HepG2 (cell line): Measurements from ENCODE around the gene MXRA7. TPM values are rescaled to one million over a fixed set of nuclear protein-coding genes. Genes with fewer than 3 reads are reported as not detected.

Source experiments
- ATAC-seq: fragments of 200-7000 bp; cut with Tn5 transposase; 3 replicates; pipeline ENCODE4 v1.9.1; 2020; ENCODE audit warnings: mild to moderate bottlenecking, moderate library complexity
- BruUV-seq: library from RNA; stranded (reverse); fragments of 400-500 nt; replicated peaks from 2 replicates; lab custom pipeline; 2021; lab: Mats Ljungman, UMichigan
- CTCF ChIA-PET: fragments of 300-600 bp; formaldehyde crosslinking; extraction: SDS; loops from one replicate; lab custom pipeline; 2021; ENCODE audit warnings: low total read pairs, inconsistent platforms, low intra/inter-chr PET ratio; lab: Yijun Ruan, JAX
- POLR2A ChIA-PET: fragments of 350-600 bp; sonication (Branson Sonifier 250); formaldehyde crosslinking; loops from one replicate; lab custom pipeline; 2020; ENCODE audit warnings: antibody characterized with exemption, inconsistent platforms; lab: Yijun Ruan, JAX
- DNase-seq: peaks from one replicate; pipeline ENCODE4 v3.0.0-alpha.2; 2015; ENCODE audit warnings: low spot score
- FAIRE-seq: peaks from 3 replicates; lab custom pipeline; 2011; peaks lifted over from hg19 to GRCh38; lab: Jason Lieb, UNC
- H2AFZ ChIP-seq: one replicate; pipeline ENCODE4 v1.6.1; 2011; ENCODE audit warnings: low read length, inconsistent platforms
- H3K27ac ChIP-seq: fragments of 300-600 bp; 3 replicates; pipeline ENCODE4 v1.8.0; 2011; ENCODE audit warnings: mixed run types, mild to moderate bottlenecking, mixed read lengths, low read length, inconsistent platforms; ENCODE audit not compliant: insufficient read depth; ENCODE audit errors: extremely low read length
- H3K27me3 ChIP-seq, 2 experiments: fragments of 200-600 bp in 1 of 2; 2 replicates in 1 of 2; 3 replicates in 1 of 2; pipeline versions ENCODE4 v1.6.0 to v1.8.0; 2011; ENCODE audit warnings: low read length in 2 of 2, mild to moderate bottlenecking in 2 of 2, moderate library complexity in 2 of 2, inconsistent platforms in 1 of 2; ENCODE audit not compliant: insufficient read depth in 2 of 2, control insufficient read depth in 1 of 2
- H3K36me3 ChIP-seq, 2 experiments: fragments of 200-600 bp in 1 of 2; replicated peaks in 1 of 2; 2 replicates in 1 of 2; 3 replicates in 1 of 2; pipeline versions ENCODE4 v1.5.1 to v1.8.0; 2011; ENCODE audit warnings: low read length in 2 of 2, inconsistent platforms in 1 of 2; ENCODE audit not compliant: insufficient read depth in 2 of 2, control insufficient read depth in 1 of 2
- H3K4me1 ChIP-seq: 2 replicates; pipeline ENCODE4 v1.5.1; 2012; ENCODE audit warnings: low read length, inconsistent platforms; ENCODE audit not compliant: insufficient read depth
- H3K4me2 ChIP-seq: 2 replicates; pipeline ENCODE4 v1.6.0; 2011; ENCODE audit warnings: low read depth, low read length, inconsistent platforms
- H3K4me3 ChIP-seq, 3 experiments: fragments of 200-600 bp in 1 of 3; sonication (generic), shearing (Covaris generic) in 1 of 3; replicated peaks in 1 of 3; 2 replicates each; pipeline ENCODE4 v1.5.1; 2011 to 2016; ENCODE audit warnings: low read length in 3 of 3, inconsistent platforms in 2 of 3, low read depth in 2 of 3, mild to moderate bottlenecking in 2 of 3, control low read depth in 1 of 3, mixed read lengths in 1 of 3; ENCODE audit not compliant: insufficient read depth in 1 of 3
- H3K79me2 ChIP-seq: one replicate; pipeline ENCODE4 v1.6.1; 2011; ENCODE audit warnings: low read length, inconsistent platforms; ENCODE audit not compliant: insufficient read depth
- H3K9ac ChIP-seq: 2 replicates; pipeline ENCODE4 v1.6.0; 2011; ENCODE audit warnings: mild to moderate bottlenecking, low read depth, low read length, inconsistent platforms; ENCODE audit not compliant: insufficient read depth
- H3K9me3 ChIP-seq: 2 replicates; pipeline ENCODE4 v1.5.1; 2012; ENCODE audit warnings: mild to moderate bottlenecking, low read length
- H4K20me1 ChIP-seq: 2 replicates; pipeline ENCODE4 v1.6.0; 2011; ENCODE audit warnings: inconsistent platforms, mild to moderate bottlenecking, low read length, moderate library complexity; ENCODE audit not compliant: insufficient read depth
- BATF2 ChIP-seq: sonication (generic); formaldehyde crosslinking; IDR thresholded peaks from 2 replicates; pipeline ENCODE4 v1.8.0; 2022; ENCODE audit warnings: mild to moderate bottlenecking, missing genetic modification reagents, moderate library complexity
- EED ChIP-seq: sonication (generic); formaldehyde crosslinking; IDR thresholded peaks from 2 replicates; pipeline ENCODE4 v1.5.0; 2020; ENCODE audit warnings: mild to moderate bottlenecking, missing genetic modification reagents
- FOXO1 ChIP-seq: sonication (generic); formaldehyde crosslinking; IDR thresholded peaks from 2 replicates; pipeline ENCODE4 v1.4.0; 2020; ENCODE audit warnings: missing genetic modification reagents
- HMGXB3 ChIP-seq: sonication (generic); formaldehyde crosslinking; IDR thresholded peaks from 2 replicates; pipeline ENCODE4 v1.4.0; 2020; ENCODE audit warnings: missing genetic modification reagents, borderline replicate concordance
- HNF1B ChIP-seq: sonication (generic); formaldehyde crosslinking; IDR thresholded peaks from 2 replicates; pipeline ENCODE4 v1.5.1; 2020; ENCODE audit warnings: mild to moderate bottlenecking, moderate library complexity, missing genetic modification reagents
- KDM3A ChIP-seq: IDR thresholded peaks from 2 replicates; pipeline ENCODE4 v1.6.1; 2018; ENCODE audit warnings: low read depth, missing compliant biosample characterization
- MLX ChIP-seq: IDR thresholded peaks from 2 replicates; pipeline ENCODE4 v1.6.1; 2016
- SAP130 ChIP-seq: IDR thresholded peaks from 2 replicates; pipeline ENCODE4 v1.6.1; 2016; ENCODE audit warnings: low read depth
- SETDB1 ChIP-seq: sonication (generic); formaldehyde crosslinking; IDR thresholded peaks from 2 replicates; pipeline ENCODE4 v1.5.1; 2020; ENCODE audit warnings: missing genetic modification reagents, mild to moderate bottlenecking, borderline replicate concordance
- ZBTB33 ChIP-seq: sonication (generic); formaldehyde crosslinking; IDR thresholded peaks from 2 replicates; pipeline ENCODE4 v1.4.0; 2020; ENCODE audit warnings: missing genetic modification reagents
- ZFP82 ChIP-seq: sonication (generic); formaldehyde crosslinking; IDR thresholded peaks from 2 replicates; pipeline ENCODE4 v1.5.1; 2020; ENCODE audit warnings: mild to moderate bottlenecking, missing genetic modification reagents, borderline replicate concordance
- WGBS: methylation state at CpG from one replicate; pipeline ENCODE4 v1.1.6; 2017; ENCODE audit warnings: low lambda C conversion rate; 5-methylcytosine and 5-hydroxymethylcytosine counted together
- in situ Hi-C: cut with HindIII; loops from 2 replicates; pipeline ENCODE4 v1.10.0; 2017; ENCODE audit warnings: low pct_unique_long_range_greater_than_20kb; ENCODE audit not compliant: extremely low pct_ligation_motif_present
- intact Hi-C: fragments of 100-400 bp; cut with micrococcal nuclease; formaldehyde crosslinking; loops from one replicate; pipeline ENCODE4 v1.10.0; 2022; ENCODE audit not compliant: unreplicated experiment
- polyA plus RNA-seq, 8 experiments: library from polyadenylated mRNA; depleted of rRNA in 3 of 8; stranded (reverse) in 7 of 8; unstranded in 1 of 8; fragments of >200 nt; fragmentation: Illumina TruSeq in 4 of 8; extraction: Trizol in 4 of 8; gene quantifications; 2 replicates each; pipeline versions ENCODE4 v1.2.1 to v1.2.3, GENCODE V29; 2011 to 2016; ENCODE audit warnings: low read depth in 4 of 8, missing spikeins in 1 of 8, mixed read lengths in 1 of 8; ENCODE audit not compliant: insufficient read depth in 1 of 8
- total RNA-seq, 5 experiments: library from RNA; depleted of rRNA; stranded (reverse); fragments of >200 nt; fragmentation: Illumina TruSeq; extraction: Trizol; gene quantifications; 2 replicates each; pipeline ENCODE4 v1.2.3, GENCODE V29; 2016; ENCODE audit warnings: low read depth in 1 of 5
- TF ChIP-seq, protein P1 (sequence below): sonication (generic); formaldehyde crosslinking; IDR thresholded peaks from 2 replicates; pipeline ENCODE4 v1.8.1; 2023; ENCODE audit warnings: mild to moderate bottlenecking, inconsistent platforms, moderate library complexity, missing genetic modification reagents, borderline replicate concordance

MXRA7 gene
- total and polyA plus RNA-seq, 2 of the 13 experiments (the other 11 are each of a cell fraction or from before 2014, with no cell fraction given), result 44.8 to 112 TPM

DNA sequence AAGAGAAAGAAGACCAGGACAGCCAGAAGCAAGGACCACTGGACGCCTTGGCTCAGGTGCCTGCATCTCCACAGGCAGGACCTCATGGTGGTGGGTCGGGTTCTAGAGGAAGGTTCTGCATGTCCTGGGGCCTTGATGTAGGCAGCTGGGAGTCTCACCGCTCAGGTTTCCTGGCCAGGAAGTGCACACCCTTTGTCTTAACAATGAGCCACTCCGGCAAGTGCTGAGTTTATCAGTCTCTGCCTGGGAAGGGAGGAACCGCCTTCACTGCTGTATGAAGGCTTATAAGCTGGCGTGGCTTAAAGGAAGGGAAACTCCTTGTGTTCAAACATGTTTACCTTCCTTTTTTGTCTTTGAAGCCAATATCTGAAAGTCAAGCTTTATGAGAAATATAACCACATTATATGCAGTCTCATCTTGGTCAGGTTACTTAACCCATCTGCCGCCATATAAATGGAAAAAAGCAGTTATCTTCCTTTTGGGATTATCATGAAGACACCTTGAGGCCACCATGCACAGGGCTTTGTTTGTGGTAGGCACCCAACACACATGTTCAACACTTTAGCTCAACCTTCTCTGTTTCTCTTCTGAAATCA, 67.1 kb downstream of the MXRA7 start, which contains the start of gene ST6GALNAC1:
TSS of gene ST6GALNAC1 (minus strand) at position 205 of the 596 bp plus-strand sequence. CDS start at position 86, 119 bp downstream.
- Histone ChIP-seq H4K20me1 (no peaks in the 10 kb centered on the region), H3K79me2 (no peaks in the 10 kb centered on the region), H2AFZ (no peak within 1 kb of the TSS), H3K4me1 (peaks cover 43% of the 10 kb centered on the region), H3K27ac (no peak within 1 kb of the TSS)
- in situ Hi-C loops, result no loop called here
- no peak for FAIRE-seq
- BruUV-seq, result no TSS peak
- CTCF ChIA-PET, result no interaction called here
- TF ChIP-seq SETDB1 (CRISPR knock-in tag) (no peak), BATF2 (CRISPR knock-in tag) (no peak), ZBTB33 (CRISPR knock-in tag) (no peak), KDM3A (CRISPR knock-in tag) (no peak), FOXO1 (CRISPR knock-in tag) (no peak), EED (no peak), HNF1B (CRISPR knock-in tag) (no peak), ZFP82 (CRISPR knock-in tag) (no peak), HMGXB3 (CRISPR knock-in tag) (no peak), MLX (CRISPR knock-in tag) (no peak), SAP130 (CRISPR knock-in tag) (no peak)
- TF ChIP-seq, protein P1, sequence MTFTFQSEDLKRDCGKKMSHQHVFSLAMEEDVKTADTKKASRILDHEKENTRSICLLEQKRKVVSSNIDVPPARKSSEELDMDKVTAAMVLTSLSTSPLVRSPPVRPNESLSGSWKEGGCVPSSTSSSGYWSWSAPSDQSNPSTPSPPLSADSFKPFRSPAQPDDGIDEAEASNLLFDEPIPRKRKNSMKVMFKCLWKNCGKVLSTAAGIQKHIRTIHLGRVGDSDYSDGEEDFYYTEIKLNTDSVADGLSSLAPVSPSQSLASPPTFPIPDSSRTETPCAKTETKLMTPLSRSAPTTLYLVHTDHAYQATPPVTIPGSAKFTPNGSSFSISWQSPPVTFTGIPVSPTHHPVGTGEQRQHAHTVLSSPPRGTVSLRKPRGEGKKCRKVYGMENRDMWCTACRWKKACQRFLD (CRISPR knock-in tag), result no peak
- TF ChIP-seq, all 625 proteins: peak for 0
- H3K9me3 ChIP-seq, result no peaks in the 10 kb centered on the region
- H3K27me3 ChIP-seq, result no peaks in the 10 kb centered on the region
- H3K4me3 ChIP-seq, result no peak within 1 kb of the TSS
- POLR2A ChIA-PET, result interaction anchor here (0.7 kb wide), 1 partner anchor 28 kb away, joined by 3 read pairs; no protein-coding TSS in a partner anchor
- H3K36me3 ChIP-seq, result no peaks in the 10 kb centered on the region
- no peak within 1 kb of the TSS for H3K9ac ChIP-seq
- no peak within 1 kb of the TSS; the same call in 1 of the 2 replicates for H3K4me2 ChIP-seq
- WGBS, result 94% methylated on average over 7 of the region's 7 CpGs
- DNase-seq (no peak), ATAC-seq (no peak)
- intact Hi-C loops, result no loop called here
